Superior temporal gyrus (tissue), 1 donor: ENCODE results near the gene LIMS3.
"Not testable (repeated sequence)": the region's sequence is repeated elsewhere in the genome, so short reads cannot be mapped to it uniquely, and the experiment has no call there.

Experiments used
- DNase-seq: peaks from one replicate; pipeline ENCODE4 v3.0.0-alpha.2; 2016; ENCODE audit errors: extremely low spot score

The LIMS3 gene

GRCh38 chr2:109924481-109924880, 26.0 kb downstream of the LIMS3 start:
- not testable (repeated sequence) for DNase-seq

GRCh38 chr2:109927803-109928202, 29.3 kb downstream of the LIMS3 start:
- DNase-seq: not testable (repeated sequence)

- not testable (repeated sequence) for DNase-seq
Observed at GRCh38 chr2:109929222-109929621, 30.7 kb downstream of the LIMS3 start.

GRCh38 chr2:109936534-109936933, 38.0 kb downstream of the LIMS3 start:
- DNase-seq: not testable (repeated sequence)

GRCh38 chr2:109945362-109945761, 46.9 kb downstream of the LIMS3 start:
- not testable (repeated sequence) for DNase-seq

GRCh38 chr2:109947262-109947958, 48.9 kb downstream of the LIMS3 start:
- DNase-seq: not testable (repeated sequence)

GRCh38 chr2:109947959-109948520, 49.6 kb downstream of the LIMS3 start:
- DNase-seq: not testable (repeated sequence)

- not testable (repeated sequence) for DNase-seq
Observed at GRCh38 chr2:109950146-109950843, 51.8 kb downstream of the LIMS3 start.

- not testable (repeated sequence) for DNase-seq
Observed at GRCh38 chr2:109963942-109964341, 65.5 kb downstream of the LIMS3 start.

GRCh38 chr2:109965482-109965881, 67.0 kb downstream of the LIMS3 start:
- DNase-seq: not testable (repeated sequence)

- not testable (repeated sequence) for DNase-seq
Observed at GRCh38 chr2:109966107-109966736, 67.7 kb downstream of the LIMS3 start.

GRCh38 chr2:109966858-109967257, 68.4 kb downstream of the LIMS3 start:
- DNase-seq: not testable (repeated sequence)

GRCh38 chr2:109969864-109970263, 71.4 kb downstream of the LIMS3 start:
- DNase-seq: not testable (repeated sequence)

GRCh38 chr2:109971710-109972109, 73.2 kb downstream of the LIMS3 start:
- not testable (repeated sequence) for DNase-seq
